Measurements from ENCODE around the gene ITGA5. TPM values are rescaled to one million over a fixed set of nuclear protein-coding genes. Genes with fewer than 3 reads are reported as not detected.

Gene ITGA5
- total RNA-seq, 2 donors from 2014 or later: 44.2 to 99.4 TPM

DNA sequence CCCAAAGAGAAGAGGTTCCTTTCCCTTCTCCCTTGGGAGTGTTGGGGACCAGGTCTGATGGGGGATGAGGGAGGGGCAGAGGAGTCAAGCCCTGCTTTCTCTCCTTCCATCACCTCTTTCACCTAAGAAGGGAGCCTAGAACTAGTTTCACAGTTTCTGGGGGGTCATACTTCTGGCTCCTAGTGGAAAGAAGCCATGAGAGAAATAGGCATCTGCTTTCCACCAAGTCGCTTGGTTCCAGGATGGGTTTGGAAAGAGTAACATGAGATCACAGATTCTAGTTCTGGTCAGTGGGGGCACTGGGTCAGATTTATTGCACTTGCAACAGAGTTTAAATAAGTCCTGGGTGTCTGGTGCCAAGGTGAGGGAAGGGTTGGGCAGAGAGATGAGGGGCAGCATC, 24.1 kb downstream of the ITGA5 start:
- no peak for TF ChIP-seq POLR2A (IDR thresholded peaks at IDR 0.05)
- TF ChIP-seq CTCF (IDR thresholded peaks at IDR 0.05): no peak
- no peak for TF ChIP-seq POLR2AphosphoS5 (IDR thresholded peaks at IDR 0.05)
- no peak for DNase-seq (ENCODE audit: low spot score)
- Histone ChIP-seq H3K9me3 (no peaks in the 10 kb centered on the region), H3K4me3 (no peak overlapping the region), H3K36me3 (peaks cover 4 to 8% of the 10 kb centered on the region in 2 donors), H3K27me3 (replicated peaks; ENCODE audit: insufficient read depth) (no peaks in the 10 kb centered on the region), H3K27ac (no peak overlapping the region), H3K4me1 (replicated peaks) (no peaks in the 10 kb centered on the region)
- WGBS: 90% methylated on average over 1 of the region's 1 CpG
- intact Hi-C loops (cut with DNase I): no loop called here

DNA sequence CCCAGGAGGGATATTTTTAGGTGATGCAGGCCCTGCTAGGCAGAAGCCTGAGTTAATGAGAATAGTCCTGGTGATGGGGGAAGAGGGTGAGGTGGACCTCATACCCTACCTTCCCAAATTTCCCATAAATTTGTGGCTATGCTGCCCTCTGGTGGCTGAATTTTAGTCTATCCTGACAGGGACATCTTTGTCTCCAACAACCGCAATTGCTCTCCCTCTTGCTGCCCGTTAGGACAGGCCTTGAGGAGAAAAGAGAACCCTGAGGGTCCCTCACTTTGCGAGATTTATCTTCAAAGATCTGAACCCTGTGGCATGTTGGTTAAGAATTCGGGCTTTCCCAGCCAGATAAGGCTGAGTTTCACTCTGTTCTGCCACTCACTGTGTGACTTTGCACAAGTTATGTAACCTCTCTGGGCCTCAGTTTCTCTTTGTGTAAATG, 24.8 kb downstream of the ITGA5 start:
- Histone ChIP-seq H3K9me3 (no peaks in the 10 kb centered on the region), H3K4me3 (no peak overlapping the region), H3K4me1 (replicated peaks) (no peaks in the 10 kb centered on the region), H3K36me3 (peaks cover 4 to 8% of the 10 kb centered on the region in 2 donors), H3K27me3 (replicated peaks; ENCODE audit: insufficient read depth) (no peaks in the 10 kb centered on the region), H3K27ac (no peak overlapping the region)
- intact Hi-C loops (cut with DNase I): no loop called here
- peak; percentile 67 for DNase-seq (ENCODE audit: low spot score)
- whole genome bisulfite sequencing: 19% methylated on average over 4 of the region's 4 CpGs
- TF ChIP-seq POLR2A (IDR thresholded peaks at IDR 0.05) (no peak), POLR2AphosphoS5 (IDR thresholded peaks at IDR 0.05) (peak; percentile 51), CTCF (IDR thresholded peaks at IDR 0.05) (peak; percentile 62 to 80 (median 74))

DNA sequence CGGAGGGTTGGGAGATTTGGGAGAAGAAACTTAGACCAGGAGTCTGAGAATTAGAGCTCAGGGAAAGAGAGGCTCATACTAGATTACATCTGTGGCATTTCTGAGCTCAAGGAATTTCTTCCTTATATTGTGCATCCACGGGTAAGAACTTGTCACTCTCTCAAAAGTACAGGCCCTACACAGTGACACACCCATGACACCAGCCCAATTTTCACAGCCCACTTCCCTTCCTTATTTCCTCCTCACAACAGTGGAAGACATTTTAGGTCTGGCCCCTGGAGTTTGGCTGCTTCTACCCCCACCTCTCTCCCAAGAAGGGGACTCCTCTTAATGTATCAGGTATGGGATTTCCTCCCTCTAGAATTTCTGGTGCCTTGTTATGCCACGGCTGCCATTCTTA, 25.3 kb downstream of the ITGA5 start:
- no peak overlapping the region for H3K27ac ChIP-seq
- intact Hi-C loops (cut with DNase I): no loop called here
- no peaks in the 10 kb centered on the region for H3K9me3 ChIP-seq
- no peak for DNase-seq (ENCODE audit: low spot score)
- H3K4me3 ChIP-seq: no peak overlapping the region
- TF ChIP-seq POLR2A (IDR thresholded peaks at IDR 0.05): no peak
- H3K4me1 ChIP-seq (replicated peaks): no peaks in the 10 kb centered on the region
- H3K27me3 ChIP-seq (replicated peaks; ENCODE audit: insufficient read depth): no peaks in the 10 kb centered on the region
- 54% methylated on average over 3 of the region's 3 CpGs for WGBS
- H3K36me3 ChIP-seq: peaks cover 4 to 8% of the 10 kb centered on the region in 2 donors

GRCh38 chr12:54393207-54393609, 25.9 kb downstream of the ITGA5 start:
- H3K4me1 ChIP-seq (replicated peaks): no peaks in the 10 kb centered on the region
- intact Hi-C loops (cut with DNase I): no loop called here
- 59% methylated on average over 6 of the region's 6 CpGs for WGBS

DNA sequence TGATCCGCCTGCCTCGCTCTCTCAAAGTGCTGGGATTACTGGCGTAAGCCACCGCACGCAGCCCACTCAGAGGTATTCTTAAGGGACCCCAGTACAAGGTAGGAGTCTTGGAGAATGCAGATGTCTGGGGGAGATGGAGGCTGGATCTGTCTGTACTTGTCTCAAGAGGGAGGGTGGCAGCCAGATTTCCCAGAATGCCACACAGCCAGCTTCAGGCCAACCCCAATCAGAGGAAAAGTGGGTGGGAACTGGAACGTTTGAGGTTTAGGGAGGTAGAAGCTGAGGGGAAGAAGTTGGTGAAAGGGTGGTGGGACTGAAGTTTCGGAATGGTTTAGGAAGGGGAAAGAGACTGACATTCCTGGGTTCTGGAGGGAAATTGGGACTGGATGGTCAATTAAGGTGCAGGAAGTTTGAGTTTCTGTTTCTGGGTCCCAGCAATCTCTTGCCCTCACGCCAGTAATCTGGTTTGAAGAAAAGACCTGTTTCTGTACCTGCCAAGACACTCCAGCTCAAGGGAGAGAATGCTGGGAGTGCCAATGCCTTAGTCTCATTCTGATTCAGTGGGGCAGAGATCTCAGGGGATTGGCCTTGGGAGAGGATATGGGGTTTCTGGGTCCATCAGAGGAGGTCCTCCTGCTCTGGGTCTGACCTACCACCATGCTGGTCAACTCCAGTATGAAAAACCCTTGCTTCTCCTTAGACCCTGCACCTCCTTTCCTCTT, 26.4 kb downstream of the ITGA5 start:
- H3K27ac ChIP-seq: no peak overlapping the region
- H3K27me3 ChIP-seq (replicated peaks; ENCODE audit: insufficient read depth): no peaks in the 10 kb centered on the region
- TF ChIP-seq CTCF (IDR thresholded peaks at IDR 0.05) (no peak), POLR2AphosphoS5 (IDR thresholded peaks at IDR 0.05) (peak; percentile 29), POLR2A (IDR thresholded peaks at IDR 0.05) (no peak)
- 77% methylated on average over 8 of the region's 8 CpGs for WGBS
- no peaks in the 10 kb centered on the region for H3K4me1 ChIP-seq (replicated peaks)
- H3K4me3 ChIP-seq: no peak overlapping the region
- H3K9me3 ChIP-seq: no peaks in the 10 kb centered on the region
- no peak for DNase-seq (ENCODE audit: low spot score)
- H3K36me3 ChIP-seq: peaks cover 0 to 8% of the 10 kb centered on the region in 2 donors
- intact Hi-C loops (cut with DNase I): no loop called here

More at GRCh38 chr12:54393207-54393609, 25.9 kb downstream of the ITGA5 start:
- DNase-seq (ENCODE audit: low spot score): no peak
- H3K27ac ChIP-seq: no peak overlapping the region
- TF ChIP-seq POLR2AphosphoS5 (IDR thresholded peaks at IDR 0.05): no peak
- TF ChIP-seq CTCF (IDR thresholded peaks at IDR 0.05): no peak
- TF ChIP-seq POLR2A (IDR thresholded peaks at IDR 0.05): no peak
- H3K4me3 ChIP-seq: no peak overlapping the region
- no peaks in the 10 kb centered on the region for H3K27me3 ChIP-seq (replicated peaks; ENCODE audit: insufficient read depth)
- no peaks in the 10 kb centered on the region for H3K9me3 ChIP-seq
- H3K36me3 ChIP-seq: peaks cover 1 to 8% of the 10 kb centered on the region in 2 donors

Data from prostate gland (tissue), 2 donors.